ENCODE data around the gene MTO1. TPM values are rescaled to one million over a fixed set of nuclear protein-coding genes. Genes with fewer than 3 reads are reported as not detected.

MTO1 gene
- polyA plus RNA-seq, 3 donors: 8.0 to 22.8 (median 14.4) TPM

GRCh38 chr6:73519926-73520687, 58.6 kb downstream of the MTO1 start:
- DNase-seq: peak; percentile 93 to 98 (median 93)
- peaks cover 45 to 50% of the 10 kb centered on the region in 2 donors for H3K36me3 Mint-ChIP-seq
- WGBS (ENCODE audit: insufficient coverage): under 1% methylated on average over 52 of the region's 56 CpGs
- intact Hi-C loops (cut with micrococcal nuclease): loop anchor here (2.0 to 10.0 kb wide), 5 partner anchors 55 to 133 kb away; partner anchors contain the start of genes SLC17A5 (in 2 of the 2) and MTO1 (in 1 of the 2)
- Histone ChIP-seq H4K20me1 (ENCODE audit: insufficient read depth, low read length) (peaks cover 57% of the 10 kb centered on the region), H3K4me1 (ENCODE audit: control insufficient read depth in 1 of 2, insufficient read depth in 2 of 2, low read length in 2 of 2) (peaks cover 57 to 71% of the 10 kb centered on the region in 2 donors), H3K4me2 (replicated peaks; ENCODE audit: extremely low read depth, low read length, poor library complexity, severe bottlenecking) (peak overlapping the region; percentile 77), H3K9me3 (replicated peaks in 1 of 2; ENCODE audit: control insufficient read depth in 1 of 2, insufficient read depth in 1 of 2, low read length in 2 of 2) (no peaks in the 10 kb centered on the region), H2AFZ (ENCODE audit: insufficient read depth, low read depth, low read length, poor library complexity, severe bottlenecking) (no peak overlapping the region), H3K27ac (ENCODE audit: low read depth in 1 of 2, low read length in 2 of 2) (peak overlapping the region; percentile 99 to 100), H3K9ac (ENCODE audit: insufficient read depth, low read length, poor library complexity, severe bottlenecking) (peak overlapping the region; percentile 98), H3K36me3 (replicated peaks in 1 of 2; ENCODE audit: control insufficient read depth in 1 of 2, insufficient read depth in 2 of 2, low read length in 2 of 2) (peaks cover 43 to 50% of the 10 kb centered on the region in 2 donors), H3K27me3 (ENCODE audit: control insufficient read depth in 2 of 2, insufficient read depth in 2 of 2, low read length in 2 of 2) (no peaks in the 10 kb centered on the region), H3K4me3 (replicated peaks in 1 of 3; ENCODE audit: low read depth in 2 of 3, low read length in 3 of 3) (peak overlapping the region; percentile 50 to 99 (median 98)), H3K79me2 (ENCODE audit: insufficient read depth, low read length) (peaks cover 62% of the 10 kb centered on the region)
- TF ChIP-seq CTCF (IDR thresholded peaks at IDR 0.05): no peak
- peaks cover 0 to 2% (median 0%) of the 10 kb centered on the region in 7 donors for H3K9me3 Mint-ChIP-seq
- H3K4me3 Mint-ChIP-seq: peak overlapping the region; percentile 95 to 96
- peak overlapping the region; percentile 96 to 100 (median 99) for H3K27ac Mint-ChIP-seq
- peaks cover 0 to 3% (median 3%) of the 10 kb centered on the region in 3 donors for H3K27me3 Mint-ChIP-seq (ENCODE audit: low read depth in 3 of 3)
- peaks cover 56% of the 10 kb centered on the region for H3K4me1 Mint-ChIP-seq

GRCh38 chr6:73520688-73521350, 59.3 kb downstream of the MTO1 start, which contains the start of gene EEF1A1:
Gene EEF1A1, minus strand, starts transcription at chr6:73521032. Its CDS starts 1,006 bp downstream, at chr6:73520026.
- H3K27ac Mint-ChIP-seq: peak within 1 kb of the TSS; percentile 96 to 100 (median 99)
- intact Hi-C loops (cut with micrococcal nuclease): loop anchor here (2.0 to 5.0 kb wide), 3 partner anchors 60 to 132 kb away; partner anchors contain the start of gene SLC17A5 (in 2 of the 2)
- H3K27ac ChIP-seq (ENCODE audit: low read depth in 1 of 2, low read length in 2 of 2): peak within 1 kb of the TSS; percentile 99 to 100
- TF ChIP-seq CTCF (IDR thresholded peaks at IDR 0.05): no peak
- peaks cover 49% of the 10 kb centered on the region for H3K4me1 Mint-ChIP-seq
- peak; percentile 99 to 100 (median 100) for DNase-seq
- peak within 1 kb of the TSS; percentile 68 for H2AFZ ChIP-seq (ENCODE audit: insufficient read depth, low read depth, low read length, poor library complexity, severe bottlenecking)
- H3K4me3 Mint-ChIP-seq: peak within 1 kb of the TSS; percentile 95 to 96
- H3K9me3 Mint-ChIP-seq: peaks cover 0 to 2% (median 0%) of the 10 kb centered on the region in 7 donors
- H4K20me1 ChIP-seq (ENCODE audit: insufficient read depth, low read length): peaks cover 49% of the 10 kb centered on the region
- peaks cover 58% of the 10 kb centered on the region for H3K79me2 ChIP-seq (ENCODE audit: insufficient read depth, low read length)
- H3K4me1 ChIP-seq (ENCODE audit: control insufficient read depth in 1 of 2, insufficient read depth in 2 of 2, low read length in 2 of 2): peaks cover 51 to 63% of the 10 kb centered on the region in 2 donors
- peaks cover 38 to 42% of the 10 kb centered on the region in 2 donors for H3K36me3 ChIP-seq (replicated peaks in 1 of 2; ENCODE audit: control insufficient read depth in 1 of 2, insufficient read depth in 2 of 2, low read length in 2 of 2)
- no peaks in the 10 kb centered on the region for H3K9me3 ChIP-seq (replicated peaks in 1 of 2; ENCODE audit: control insufficient read depth in 1 of 2, insufficient read depth in 1 of 2, low read length in 2 of 2)
- under 1% methylated on average over 40 of the region's 53 CpGs for WGBS (ENCODE audit: insufficient coverage)
- peak within 1 kb of the TSS; percentile 69 to 99 (median 98) for H3K4me3 ChIP-seq (replicated peaks in 1 of 3; ENCODE audit: low read depth in 2 of 3, low read length in 3 of 3)
- peak within 1 kb of the TSS; percentile 98 for H3K9ac ChIP-seq (ENCODE audit: insufficient read depth, low read length, poor library complexity, severe bottlenecking)
- no peaks in the 10 kb centered on the region for H3K27me3 ChIP-seq (ENCODE audit: control insufficient read depth in 2 of 2, insufficient read depth in 2 of 2, low read length in 2 of 2)
- peaks cover 0 to 3% (median 3%) of the 10 kb centered on the region in 3 donors for H3K27me3 Mint-ChIP-seq (ENCODE audit: low read depth in 3 of 3)
- H3K36me3 Mint-ChIP-seq: peaks cover 38 to 43% of the 10 kb centered on the region in 2 donors
- peak within 1 kb of the TSS; percentile 88 for H3K4me2 ChIP-seq (replicated peaks; ENCODE audit: extremely low read depth, low read length, poor library complexity, severe bottlenecking)
